GM21717 (cell line): ENCODE results near the gene GCH1.
"Not testable (repeated sequence)": the region's sequence is repeated elsewhere in the genome, so short reads cannot be mapped to it uniquely, and the experiment has no call there.

ENCODE experiments used
- ATAC-seq: cut with Tn5 transposase; IDR thresholded peaks from one replicate; pipeline ENCODE4 v1.9.1; 2021; ENCODE audit warnings: mild to moderate bottlenecking, moderate library complexity; ENCODE audit not compliant: unreplicated experiment

GCH1 gene

DNA sequence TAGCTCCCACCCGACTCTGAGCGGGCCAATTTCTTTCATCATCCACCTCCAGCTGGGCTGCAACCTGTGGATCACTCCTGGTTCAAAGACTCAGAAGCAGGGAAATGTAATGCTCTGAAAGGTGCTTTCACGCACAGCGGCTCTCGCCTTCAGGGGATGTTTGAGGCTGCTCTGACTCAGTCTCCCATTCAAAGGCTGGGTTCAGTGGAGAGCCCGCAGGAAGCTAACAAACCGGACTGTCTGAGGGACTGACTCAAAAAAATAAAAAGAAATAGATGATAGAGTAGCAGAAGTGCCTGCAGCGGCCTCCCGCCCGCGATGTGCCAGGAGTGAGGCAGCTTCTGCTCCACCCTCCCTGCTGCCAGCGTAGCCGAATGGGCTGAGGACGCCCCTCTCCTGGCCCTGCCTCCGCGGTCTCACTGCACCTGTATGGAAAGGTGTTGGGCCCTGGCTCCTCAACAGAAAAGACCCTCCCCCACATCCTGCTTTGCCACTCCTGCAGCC, 98.0 kb downstream of the GCH1 start:
- no peak for ATAC-seq

GRCh38 chr14:54803926-54804537, 98.6 kb downstream of the GCH1 start:
- no peak for ATAC-seq

GRCh38 chr14:54803396-54803795, 99.2 kb downstream of the GCH1 start:
- ATAC-seq: no peak

GRCh38 chr14:54801482-54801881, 101.1 kb downstream of the GCH1 start:
- not testable (repeated sequence) for ATAC-seq

GRCh38 chr14:54798465-54799124, 104.0 kb downstream of the GCH1 start:
- ATAC-seq: no peak

- no peak for ATAC-seq
Measured at GRCh38 chr14:54797986-54798385, 104.6 kb downstream of the GCH1 start.

DNA sequence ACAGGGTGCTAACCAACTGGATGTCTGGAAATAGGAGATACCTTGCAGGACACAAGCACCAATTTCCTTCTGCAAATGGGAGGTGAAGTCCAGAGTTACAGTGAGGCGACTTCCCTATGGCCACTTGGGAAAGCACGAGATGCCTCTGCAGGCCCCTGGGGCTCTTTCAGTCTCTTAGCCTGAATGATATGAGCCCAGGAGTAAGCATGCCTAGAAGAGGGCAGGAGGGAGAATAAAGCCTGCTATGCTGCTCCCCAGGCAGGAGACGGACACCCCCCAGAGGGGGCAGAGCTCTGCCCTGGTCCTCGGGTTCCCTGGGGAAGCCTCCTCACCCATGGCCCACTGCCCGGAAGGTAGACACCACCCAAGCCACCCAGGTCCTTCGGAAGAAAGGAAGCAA, 105.1 kb downstream of the GCH1 start:
- ATAC-seq: no peak

DNA sequence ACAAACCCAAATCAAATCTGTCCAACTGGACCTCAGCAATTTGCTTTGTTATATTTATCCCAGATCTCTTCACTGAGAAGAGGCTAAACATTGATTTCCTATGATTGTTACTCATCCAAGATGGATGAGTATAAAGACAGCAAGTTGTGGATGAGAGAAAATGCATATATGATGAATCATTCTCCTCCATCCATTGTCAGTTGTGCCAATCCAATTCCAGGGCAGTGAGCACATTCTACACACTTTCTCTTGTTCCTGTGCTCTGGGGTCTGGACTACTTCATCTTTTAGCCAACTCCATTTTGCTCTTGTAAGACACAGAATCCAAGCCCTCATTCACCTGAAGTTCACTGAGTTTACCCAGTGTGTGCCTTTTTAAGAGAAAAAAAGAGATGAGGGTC, 105.7 kb downstream of the GCH1 start:
- ATAC-seq: no peak

DNA sequence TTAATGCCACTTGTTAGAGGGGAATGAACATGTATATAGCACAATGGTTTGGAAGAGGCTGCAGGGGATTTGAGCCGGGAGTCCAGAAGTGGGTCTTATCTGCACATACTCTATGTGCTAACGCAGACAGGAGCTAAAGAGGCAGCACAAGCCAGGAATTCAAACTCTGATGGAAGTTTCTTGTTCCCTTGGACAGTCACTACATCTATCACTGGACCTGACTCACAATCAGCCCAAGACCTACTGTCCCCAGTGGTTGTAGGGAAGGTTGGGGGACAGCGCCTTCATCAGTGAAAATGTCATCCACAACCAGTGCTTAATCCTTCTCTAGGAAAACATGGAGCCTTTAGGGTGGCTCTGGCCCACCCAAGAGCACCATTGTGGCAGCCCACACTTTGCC, 107.8 kb downstream of the GCH1 start:
- ATAC-seq: no peak

GRCh38 chr14:54794159-54794558, 108.5 kb downstream of the GCH1 start:
- ATAC-seq: no peak

DNA sequence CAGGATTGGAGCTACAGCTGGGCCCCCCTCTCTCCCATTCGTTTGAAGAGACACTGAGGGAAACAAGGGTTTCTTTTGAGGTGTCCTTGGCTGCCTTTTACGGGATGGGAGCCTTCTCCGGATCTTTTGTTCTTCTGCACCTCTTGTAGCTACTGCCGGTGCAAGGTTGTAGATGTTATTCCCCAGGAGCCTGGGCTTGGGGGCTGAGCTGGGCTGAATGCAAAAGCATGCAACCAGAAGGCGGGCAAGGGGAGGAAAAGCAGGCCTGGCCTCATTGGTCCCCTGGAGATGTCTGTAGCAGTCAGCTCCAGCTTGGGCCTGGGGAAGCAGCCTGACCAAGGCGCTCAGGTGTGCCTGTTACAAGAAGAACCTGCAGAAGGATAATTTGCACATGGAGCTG, 110.3 kb downstream of the GCH1 start:
- no peak for ATAC-seq
